ENCODE data around the gene JCAD. TPM values are rescaled to one million over a fixed set of nuclear protein-coding genes. Genes with fewer than 3 reads are reported as not detected.

Gene JCAD
- total and polyA plus RNA-seq, 9 of the 15 experiments (the other 6 are each of a cell fraction or from before 2014, with no cell fraction given), result not detected

DNA sequence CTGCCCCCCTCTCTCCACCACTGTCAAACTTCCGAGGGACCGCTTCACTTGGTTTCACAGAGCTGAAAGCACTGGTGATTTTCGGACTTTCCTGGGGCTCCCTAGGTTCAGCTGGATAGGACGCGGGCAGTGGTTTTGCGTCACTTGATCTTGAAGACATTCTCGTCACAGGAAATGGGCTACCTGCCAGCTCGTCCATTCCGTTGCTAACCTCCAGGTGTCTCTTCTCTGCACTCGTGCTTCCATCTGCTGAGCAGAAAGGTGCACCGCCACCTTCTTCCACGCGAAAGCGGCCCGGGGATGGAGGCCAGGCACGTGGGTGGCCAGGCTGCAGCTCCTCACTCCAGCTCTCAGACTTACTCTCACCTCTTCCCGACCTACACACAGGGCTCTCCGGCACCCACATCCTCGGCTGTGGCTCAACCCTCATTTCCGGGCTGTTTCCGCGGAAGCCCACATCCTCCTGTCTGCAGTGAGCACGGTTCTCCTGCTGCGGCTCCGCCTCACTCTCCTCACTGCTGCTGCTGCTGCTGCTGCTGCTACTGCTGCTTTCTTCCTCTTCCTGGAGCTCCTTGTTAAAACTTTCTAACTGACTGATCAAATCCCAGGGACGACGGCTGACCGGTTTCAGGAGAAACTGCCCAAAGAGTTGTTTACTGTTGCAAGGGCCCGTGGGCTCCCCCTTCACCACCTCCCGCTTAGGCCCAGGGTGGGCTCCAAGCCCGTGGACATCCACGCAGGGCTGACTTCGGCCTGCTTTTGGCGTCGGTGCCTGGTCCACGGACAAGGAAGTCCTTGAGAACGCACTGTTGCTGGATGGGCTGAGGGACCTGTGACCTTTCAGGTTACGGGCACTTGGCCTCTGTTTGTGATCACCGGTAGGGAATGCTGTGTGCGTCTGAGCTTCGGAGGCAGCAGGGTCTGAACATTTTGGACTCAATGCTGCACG is 32.1 kb downstream of the JCAD start:
- Histone ChIP-seq H3K9ac (ENCODE audit: insufficient read depth in 1 of 2, low read depth in 2 of 2, low read length in 2 of 2) (no peak overlapping the region), H2AFZ (ENCODE audit: low read depth, low read length) (no peak overlapping the region), H3K4me2 (ENCODE audit: insufficient read depth, low read length) (no peak overlapping the region; the same call in 1 of the 2 replicates), H3K27me3 (ENCODE audit: control insufficient read depth in 2 of 2, insufficient read depth in 2 of 2, low read length in 2 of 2) (peaks cover 47 to 54% of the 10 kb centered on the region in 2 experiments), H3K36me3 (ENCODE audit: control insufficient read depth, insufficient read depth, low read length) (no peaks in the 10 kb centered on the region), H3K4me1 (replicated peaks in 1 of 2; ENCODE audit: control insufficient read depth in 2 of 2, insufficient read depth in 2 of 2, low read length in 2 of 2) (peaks cover 2 to 13% of the 10 kb centered on the region in 2 experiments; a peak in 2 of 5 replicates), H3K79me2 (ENCODE audit: control insufficient read depth, insufficient read depth, low read length) (no peaks in the 10 kb centered on the region), H3K9me3 (replicated peaks; ENCODE audit: control insufficient read depth, insufficient read depth, low read depth, low read length) (no peaks in the 10 kb centered on the region), H3K27ac (ENCODE audit: extremely low read depth, low read depth, low read length) (no peak overlapping the region), H3K4me3 (no peak overlapping the region), H3K9me1 (ENCODE audit: control insufficient read depth, insufficient read depth, low read length) (no peaks in the 10 kb centered on the region), H4K20me1 (replicated peaks; ENCODE audit: control insufficient read depth, insufficient read depth, low read length) (0 out of 2 replicates have a peak, but pooled peaks cover 3% of the 10 kb centered on the region)
- intact Hi-C loops (cut with micrococcal nuclease), result no loop called here
- FAIRE-seq, result no peak
- CTCF ChIA-PET (ENCODE audit: low intra/inter-chr PET ratio), result no interaction called here
- POLR2A ChIA-PET, result interaction anchor here (0.7 kb wide), 1 partner anchor 22 kb away, joined by 4 read pairs; no protein-coding TSS in a partner anchor
- peak; percentile 16 to 51 (median 20) for DNase-seq (ENCODE audit: extremely low read depth in 1 of 4, low spot score in 3 of 4)
- 5% methylated on average over 39 of the region's 42 CpGs for WGBS (ENCODE audit: insufficient coverage, low coverage, missing lambda C conversion rate)
- BruUV-seq (replicated peaks), result no TSS peak
- in situ Hi-C loops (cut with MboI), result no loop called here
- ATAC-seq, result peak; percentile 81
- TF ChIP-seq ZNF586 (CRISPR knock-in tag; conservative IDR thresholded peaks at IDR 0.05) (no peak), ZNF592 (IDR thresholded peaks at IDR 0.05) (no peak), CREM (IDR thresholded peaks at IDR 0.05; ENCODE audit: low read depth) (0 out of 2 replicates have a peak, but pooled peaks have one; percentile 27), ETV1 (tag; conservative IDR thresholded peaks at IDR 0.05; ENCODE audit: low read depth) (peak; percentile 62), NFIC (IDR thresholded peaks at IDR 0.05) (peak; percentile 84), ETV6 (IDR thresholded peaks at IDR 0.05; ENCODE audit: borderline replicate concordance in 1 of 2, low read depth in 2 of 2, low read length in 1 of 2) (0 out of 4 replicates have a peak, but pooled peaks of 1 of the 2 experiments have one; percentile 42), ETV6 (CRISPR knock-in tag; IDR thresholded peaks at IDR 0.05; ENCODE audit: borderline replicate concordance) (no peak), SRSF3 (IDR thresholded peaks at IDR 0.05; ENCODE audit: insufficient read depth, low read length) (no peak), RAD21 (CRISPR knock-in tag; conservative IDR thresholded peaks at IDR 0.05 in 1 of 2, IDR thresholded peaks at IDR 0.05 in 1 of 2) (peak in 1 of 2 experiments; percentile 10; a peak in 1 of 4 replicates)
- TF ChIP-seq, protein P1, sequence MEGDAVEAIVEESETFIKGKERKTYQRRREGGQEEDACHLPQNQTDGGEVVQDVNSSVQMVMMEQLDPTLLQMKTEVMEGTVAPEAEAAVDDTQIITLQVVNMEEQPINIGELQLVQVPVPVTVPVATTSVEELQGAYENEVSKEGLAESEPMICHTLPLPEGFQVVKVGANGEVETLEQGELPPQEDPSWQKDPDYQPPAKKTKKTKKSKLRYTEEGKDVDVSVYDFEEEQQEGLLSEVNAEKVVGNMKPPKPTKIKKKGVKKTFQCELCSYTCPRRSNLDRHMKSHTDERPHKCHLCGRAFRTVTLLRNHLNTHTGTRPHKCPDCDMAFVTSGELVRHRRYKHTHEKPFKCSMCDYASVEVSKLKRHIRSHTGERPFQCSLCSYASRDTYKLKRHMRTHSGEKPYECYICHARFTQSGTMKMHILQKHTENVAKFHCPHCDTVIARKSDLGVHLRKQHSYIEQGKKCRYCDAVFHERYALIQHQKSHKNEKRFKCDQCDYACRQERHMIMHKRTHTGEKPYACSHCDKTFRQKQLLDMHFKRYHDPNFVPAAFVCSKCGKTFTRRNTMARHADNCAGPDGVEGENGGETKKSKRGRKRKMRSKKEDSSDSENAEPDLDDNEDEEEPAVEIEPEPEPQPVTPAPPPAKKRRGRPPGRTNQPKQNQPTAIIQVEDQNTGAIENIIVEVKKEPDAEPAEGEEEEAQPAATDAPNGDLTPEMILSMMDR (IDR thresholded peaks at IDR 0.05 in 2 of 3, conservative IDR thresholded peaks at IDR 0.05 in 1 of 3; ENCODE audit: insufficient read depth in 2 of 3, low read depth in 1 of 3, low read length in 3 of 3), result peak in 2 of 3 experiments; percentile 19 to 48; a peak in 3 of 6 replicates
- TF ChIP-seq, protein P2, sequence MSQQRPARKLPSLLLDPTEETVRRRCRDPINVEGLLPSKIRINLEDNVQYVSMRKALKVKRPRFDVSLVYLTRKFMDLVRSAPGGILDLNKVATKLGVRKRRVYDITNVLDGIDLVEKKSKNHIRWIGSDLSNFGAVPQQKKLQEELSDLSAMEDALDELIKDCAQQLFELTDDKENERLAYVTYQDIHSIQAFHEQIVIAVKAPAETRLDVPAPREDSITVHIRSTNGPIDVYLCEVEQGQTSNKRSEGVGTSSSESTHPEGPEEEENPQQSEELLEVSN (IDR thresholded peaks at IDR 0.05; ENCODE audit: borderline replicate concordance in 1 of 2, extremely low read depth in 1 of 2, insufficient read depth in 1 of 2, insufficient read length in 1 of 2, low read depth in 1 of 2, low read length in 1 of 2, poor library complexity in 1 of 2, severe bottlenecking in 1 of 2), result peak in 1 of 2 experiments; percentile 31

All from K562 (cell line).